ENCODE data around the gene SPINK13. TPM values are rescaled to one million over a fixed set of nuclear protein-coding genes. Genes with fewer than 3 reads are reported as not detected.

Gene SPINK13
- total and polyA plus RNA-seq, 2 of the 8 experiments (the other 6 are each of a cell fraction or from before 2014, with no cell fraction given), result not detected

DNA sequence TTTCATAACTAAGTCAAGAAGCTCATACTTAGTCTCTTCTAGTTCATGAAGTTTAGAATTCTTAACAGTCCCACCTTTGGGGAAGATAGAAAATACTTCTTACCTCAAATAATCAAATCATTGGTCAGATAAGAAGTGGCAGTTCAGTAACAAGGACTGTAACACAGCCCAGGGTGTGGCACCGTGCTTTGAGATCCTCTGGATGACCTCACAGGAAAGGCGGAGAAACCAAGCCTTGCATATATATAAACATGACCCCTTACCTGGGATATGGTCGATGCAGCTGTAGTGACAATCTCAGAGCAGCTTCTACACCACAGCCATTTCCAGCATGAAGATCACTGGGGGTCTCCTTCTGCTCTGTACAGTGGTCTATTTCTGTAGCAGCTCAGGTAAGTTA, 43.6 kb downstream of the SPINK13 start, which contains the start of gene SPINK7 (continued):
- TF ChIP-seq CHD7 (IDR thresholded peaks at IDR 0.05; ENCODE audit: insufficient replicate concordance, low read length), result no peak
- TF ChIP-seq, protein P1, sequence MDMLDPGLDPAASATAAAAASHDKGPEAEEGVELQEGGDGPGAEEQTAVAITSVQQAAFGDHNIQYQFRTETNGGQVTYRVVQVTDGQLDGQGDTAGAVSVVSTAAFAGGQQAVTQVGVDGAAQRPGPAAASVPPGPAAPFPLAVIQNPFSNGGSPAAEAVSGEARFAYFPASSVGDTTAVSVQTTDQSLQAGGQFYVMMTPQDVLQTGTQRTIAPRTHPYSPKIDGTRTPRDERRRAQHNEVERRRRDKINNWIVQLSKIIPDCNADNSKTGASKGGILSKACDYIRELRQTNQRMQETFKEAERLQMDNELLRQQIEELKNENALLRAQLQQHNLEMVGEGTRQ (IDR thresholded peaks at IDR 0.05; ENCODE audit: low read length), result no peak
- no peak for TF ChIP-seq JUN (IDR thresholded peaks at IDR 0.05; ENCODE audit: low read depth, low read length)
